ENCODE results near the gene ADSS2.

Gene ADSS2

DNA sequence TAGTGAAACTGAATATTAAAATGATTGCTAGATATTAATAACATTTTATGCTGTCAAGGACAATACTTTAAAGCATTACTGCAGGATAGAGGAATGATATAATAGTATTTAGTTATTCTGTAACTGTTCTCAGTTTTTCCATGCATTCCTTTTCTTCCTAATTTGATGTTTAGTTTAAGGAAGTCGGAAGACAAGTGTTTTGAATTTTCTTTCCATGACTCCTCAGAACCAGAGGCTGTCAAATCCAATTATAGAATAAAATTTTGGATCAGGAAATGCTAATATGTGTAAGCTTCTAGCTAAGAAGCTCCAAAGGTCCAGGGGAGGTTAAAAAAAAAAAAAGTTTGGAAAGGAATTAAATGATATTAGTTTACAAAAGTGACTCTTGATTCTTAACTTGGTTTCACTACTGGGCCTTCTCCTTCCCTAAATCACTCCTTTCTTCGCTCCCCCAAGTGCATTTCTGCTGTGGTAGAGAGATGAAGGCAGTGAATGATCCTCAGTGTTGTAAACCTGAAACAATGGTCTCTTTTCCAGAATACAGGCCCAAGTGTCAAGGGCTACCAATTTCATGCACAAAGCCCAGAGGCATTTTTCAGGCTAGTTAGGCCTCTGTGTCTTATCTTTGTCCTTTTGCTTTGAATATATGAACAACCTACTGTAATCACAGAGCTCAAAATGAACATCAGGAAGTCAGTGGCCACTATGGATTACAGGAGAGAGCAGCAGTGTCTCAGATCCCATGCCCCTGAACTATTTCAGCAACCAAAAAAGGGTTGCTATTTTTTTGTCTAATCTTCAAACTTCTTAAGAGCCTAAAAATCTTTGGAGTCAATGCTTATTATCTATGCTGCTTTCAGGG lies 6.2 kb downstream of the ADSS2 start:
- no peak for DNase-seq

DNA sequence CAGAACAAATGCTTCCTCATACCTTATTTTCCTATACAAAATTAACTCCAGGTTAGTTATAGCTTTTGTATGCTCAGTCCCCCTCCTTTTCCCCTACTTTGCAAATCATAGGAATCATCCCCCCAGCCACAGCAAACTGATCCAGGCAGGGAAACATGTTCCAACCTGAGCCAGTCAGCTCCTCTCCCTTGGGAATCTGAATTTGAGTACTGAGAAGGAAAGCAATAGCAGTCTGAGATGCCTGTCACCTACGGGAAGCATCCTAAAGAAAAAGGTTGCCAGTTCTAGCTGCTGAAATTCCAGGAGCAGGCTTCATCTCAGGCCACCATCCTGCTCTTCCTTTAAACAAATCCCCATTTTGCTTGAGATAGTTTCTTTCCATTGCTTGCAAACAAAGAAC lies 6.9 kb downstream of the ADSS2 start:
- DNase-seq = no peak

- DNase-seq = no peak
Observed at GRCh38 chr1:244442850-244443249, 8.9 kb downstream of the ADSS2 start.

DNA sequence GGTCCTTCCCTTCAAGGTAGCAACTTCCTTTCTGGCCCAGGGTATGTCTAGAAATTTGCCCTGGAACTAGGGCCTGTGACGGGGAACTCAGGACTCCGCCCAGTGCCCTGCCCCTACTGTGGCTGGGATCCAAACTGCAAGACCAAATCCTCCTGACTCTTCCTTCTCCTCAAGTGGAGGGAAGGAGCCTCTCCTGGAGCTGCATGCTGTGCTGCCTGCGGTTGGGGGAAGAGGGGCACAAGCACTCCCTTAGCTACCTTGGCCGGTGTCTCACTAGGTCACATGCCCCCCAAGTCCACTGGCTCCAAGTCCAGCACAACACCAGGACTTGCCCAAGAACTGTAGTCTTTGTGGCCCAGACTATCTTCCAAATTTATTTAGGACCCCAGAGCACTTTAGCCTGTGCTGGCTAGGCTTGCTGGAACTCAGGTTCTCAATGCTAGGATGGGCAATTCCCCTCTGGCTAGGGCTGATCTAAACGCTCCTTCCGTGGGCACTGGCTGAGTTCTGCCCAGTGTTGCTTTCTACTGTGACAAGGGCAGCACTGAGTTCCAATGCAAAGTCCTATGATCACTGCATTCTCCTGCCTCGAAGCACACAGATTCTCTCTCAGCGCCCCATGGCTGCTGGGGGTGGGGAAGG lies 12.2 kb downstream of the ADSS2 start:
- no peak for DNase-seq

- DNase-seq = no peak
Observed at GRCh38 chr1:244437086-244437468, 14.6 kb downstream of the ADSS2 start.

- DNase-seq = no peak
Observed at GRCh38 chr1:244436336-244437085, 15.2 kb downstream of the ADSS2 start.

DNA sequence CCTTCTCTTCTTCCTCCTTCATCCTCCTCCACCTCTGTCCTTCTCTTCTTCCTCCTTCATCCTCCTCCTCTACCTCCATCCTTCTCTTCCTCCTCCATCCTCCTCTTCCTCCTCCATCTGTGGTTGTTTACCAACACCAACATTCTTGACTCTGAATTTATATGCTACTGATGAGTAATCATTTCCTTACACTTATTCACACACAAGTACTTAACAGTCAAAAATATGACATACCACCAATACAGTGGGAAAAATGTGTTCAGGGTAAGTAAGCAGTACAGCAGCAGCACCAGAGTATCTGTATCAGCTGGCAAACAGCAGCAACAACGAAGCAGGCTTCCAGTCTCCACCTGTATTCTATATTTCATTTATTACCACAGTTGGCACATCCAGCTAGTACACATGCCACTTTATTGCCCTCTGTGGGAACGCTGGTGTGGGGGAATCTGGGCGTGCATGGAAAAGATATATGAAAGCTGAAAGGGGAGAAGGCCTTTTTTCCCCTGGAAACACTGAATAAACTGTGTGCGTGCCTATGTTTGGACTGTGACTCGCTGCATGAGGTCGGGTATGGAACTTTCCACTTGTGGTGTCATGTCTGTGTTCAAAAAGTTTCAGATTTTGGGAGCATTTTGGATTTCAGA lies 16.0 kb downstream of the ADSS2 start:
- DNase-seq = no peak

DNA sequence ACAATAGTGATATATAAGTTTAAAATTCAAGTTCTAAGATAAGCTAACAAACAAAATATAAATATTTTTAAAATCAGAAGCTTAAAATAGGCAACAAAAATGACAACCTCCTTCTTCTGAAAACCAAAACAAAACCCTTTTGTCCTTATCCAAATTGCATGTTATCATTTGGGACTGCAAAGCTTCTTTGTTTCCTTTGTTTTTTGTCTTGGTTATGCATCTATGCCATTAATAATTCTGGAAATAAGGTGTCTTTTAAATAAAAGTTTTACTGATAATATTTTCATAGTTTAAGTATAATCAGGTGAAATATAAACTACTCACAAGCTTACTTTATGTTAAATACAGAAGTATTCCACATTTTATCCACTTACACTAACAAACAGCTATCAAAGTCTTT lies 20.5 kb downstream of the ADSS2 start:
- DNase-seq = no peak

DNA sequence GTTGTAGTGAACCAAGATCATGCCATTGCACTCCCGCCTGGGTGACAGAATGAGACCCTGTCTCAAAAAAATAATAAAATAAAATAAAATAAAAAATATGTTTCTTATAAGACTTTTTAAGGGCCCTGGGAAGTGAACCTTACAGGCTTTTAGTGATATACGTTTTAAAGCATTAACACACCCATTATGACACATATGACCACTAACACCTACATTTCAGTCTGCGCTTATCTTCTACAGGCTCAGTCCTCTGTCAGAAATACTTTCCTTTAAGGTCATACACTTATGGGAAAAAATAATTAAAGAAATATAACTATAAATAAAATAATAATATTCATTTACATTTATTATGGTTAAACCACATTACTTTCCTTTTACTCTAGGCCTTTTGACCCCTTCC lies 21.9 kb downstream of the ADSS2 start:
- no peak for DNase-seq

DNA sequence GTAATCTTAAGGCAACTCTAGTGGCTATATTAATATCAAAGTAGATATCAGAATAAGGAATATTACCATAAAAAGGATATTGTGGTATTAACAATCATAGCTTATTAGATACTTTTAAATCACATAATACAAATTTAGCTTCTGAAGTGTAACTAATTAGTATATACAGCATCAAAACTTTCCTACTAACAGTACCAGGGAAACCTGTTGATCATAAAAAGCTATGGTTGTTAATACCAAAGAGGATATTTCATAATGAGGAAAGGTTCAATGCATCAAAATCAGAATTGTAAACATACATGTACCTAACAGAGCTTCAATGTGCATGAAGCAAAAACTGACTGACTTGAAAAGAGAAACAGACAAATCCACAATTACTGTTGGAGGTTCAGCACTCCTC lies 24.1 kb downstream of the ADSS2 start:
- DNase-seq = no peak

GRCh38 chr1:244424649-244425334 lies 26.9 kb downstream of the ADSS2 start:
- no peak for DNase-seq

GRCh38 chr1:244422174-244422573 lies 29.5 kb downstream of the ADSS2 start:
- no peak for DNase-seq

DNA sequence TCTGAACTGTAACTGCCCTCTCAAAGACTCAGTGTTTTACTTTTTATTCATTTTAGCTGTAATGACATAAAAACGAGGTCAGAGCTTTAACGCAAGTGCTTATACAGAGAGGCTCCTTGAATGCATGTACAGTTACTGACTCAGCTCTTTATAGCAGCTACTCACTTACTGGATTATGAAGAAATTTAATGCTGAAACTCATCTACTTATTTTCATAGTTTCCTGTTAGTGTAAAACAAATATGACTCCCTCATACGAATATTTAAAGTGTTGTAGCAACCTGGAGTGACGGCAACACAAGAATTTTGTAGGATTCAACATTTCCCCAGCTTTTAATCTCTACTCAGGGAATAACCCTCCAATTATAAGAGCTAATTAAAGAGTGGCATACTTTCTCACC lies 32.7 kb downstream of the ADSS2 start:
- no peak for DNase-seq

DNA sequence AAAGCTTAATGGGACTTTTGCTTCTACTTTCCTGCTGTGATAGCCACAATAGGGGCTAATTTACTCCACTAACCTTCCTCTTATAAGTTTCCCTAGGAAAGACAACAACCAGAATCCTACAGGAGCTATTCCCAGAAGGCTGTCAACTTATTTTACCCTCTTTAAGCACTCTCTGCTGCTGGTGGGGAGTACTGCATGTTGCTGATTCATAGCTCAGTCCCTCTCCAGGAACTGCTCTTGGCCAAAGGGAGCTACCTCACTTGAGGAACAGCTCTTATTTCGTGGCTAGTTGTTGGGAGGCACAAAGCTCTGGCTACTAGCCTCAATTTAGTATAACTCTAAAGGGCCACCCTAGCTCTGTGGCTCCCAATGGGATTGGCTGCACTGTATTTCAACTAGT lies 37.2 kb downstream of the ADSS2 start:
- no peak for DNase-seq

DNA sequence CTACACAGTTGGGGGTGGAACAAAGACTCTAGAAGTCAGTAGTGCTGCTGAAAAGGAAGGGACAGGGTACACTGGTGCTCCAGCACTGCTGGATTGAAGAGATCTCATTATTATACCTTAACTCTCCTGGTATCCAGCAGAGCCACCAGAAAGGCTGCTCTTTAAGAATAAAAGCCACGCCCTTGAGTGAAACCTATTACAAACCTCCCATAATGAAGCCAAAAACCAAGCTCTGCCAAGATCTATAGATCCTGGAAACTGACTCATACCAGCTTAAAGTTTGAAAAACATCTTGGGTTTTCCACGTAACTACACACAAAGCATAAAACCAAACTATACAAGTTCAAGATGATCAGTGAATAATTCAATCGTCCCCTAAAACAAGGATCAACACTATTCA lies 38.0 kb downstream of the ADSS2 start:
- no peak for DNase-seq

DNA sequence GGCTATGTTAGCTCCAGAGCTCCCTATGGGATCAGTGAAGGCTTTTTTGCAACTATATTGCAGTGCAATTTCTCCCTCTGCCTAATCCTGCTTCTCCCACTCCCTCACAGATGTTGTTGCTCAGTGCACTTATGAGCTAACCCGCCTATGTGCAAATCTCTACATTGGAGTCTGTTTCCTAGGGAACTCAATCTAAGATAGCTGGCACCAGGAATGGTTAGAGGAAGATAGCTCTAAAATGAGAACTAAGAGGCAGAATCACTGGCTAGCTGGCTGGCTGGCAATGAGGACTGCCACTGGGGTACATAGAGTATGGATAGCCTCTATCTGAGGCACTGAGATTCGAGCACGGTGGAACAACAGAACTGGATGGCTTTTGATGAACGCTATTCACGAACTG lies 39.5 kb downstream of the ADSS2 start:
- no peak for DNase-seq

- DNase-seq = no peak
Observed at GRCh38 chr1:244409701-244410100, 42.0 kb downstream of the ADSS2 start.

DNA sequence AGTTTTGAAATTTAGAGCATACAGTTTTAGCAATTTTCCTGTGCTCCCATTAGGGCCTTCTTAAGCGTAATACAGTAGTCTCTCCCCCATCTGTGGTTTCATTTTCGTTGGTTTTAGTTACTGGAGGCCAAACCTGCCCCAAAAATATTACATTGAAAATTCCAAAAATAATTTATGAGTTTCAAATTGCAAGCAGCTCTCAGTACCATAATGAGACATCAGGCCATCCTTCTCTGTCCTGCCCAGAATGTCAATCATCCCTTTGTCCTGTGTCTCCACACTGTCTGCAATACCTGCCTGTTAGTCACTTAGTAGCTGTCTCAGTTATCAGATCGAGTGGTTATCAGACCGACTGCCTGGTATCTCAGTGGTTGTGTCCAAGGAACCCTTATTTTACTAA lies 45.4 kb downstream of the ADSS2 start:
- no peak for DNase-seq

DNA sequence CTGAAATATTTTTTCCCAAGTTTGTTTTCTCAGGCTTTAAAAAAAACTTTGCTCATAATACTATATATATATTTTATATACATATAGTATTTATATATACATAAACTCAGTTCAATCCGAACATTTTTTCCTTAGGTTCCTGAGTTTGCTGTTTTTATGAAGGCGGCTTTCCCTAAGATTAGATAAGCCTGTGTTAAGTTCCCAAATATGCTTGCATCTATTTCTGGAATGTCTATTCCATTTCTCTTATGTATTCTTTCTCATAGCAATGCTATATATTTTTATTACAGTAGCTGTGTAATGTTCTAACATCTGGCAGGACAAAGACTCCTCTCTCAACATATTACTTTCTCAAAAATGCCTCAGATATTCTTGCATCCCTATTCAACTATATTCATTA lies 45.9 kb downstream of the ADSS2 start:
- no peak for DNase-seq

GRCh38 chr1:244403431-244403830 lies 48.3 kb downstream of the ADSS2 start:
- DNase-seq = no peak

DNA sequence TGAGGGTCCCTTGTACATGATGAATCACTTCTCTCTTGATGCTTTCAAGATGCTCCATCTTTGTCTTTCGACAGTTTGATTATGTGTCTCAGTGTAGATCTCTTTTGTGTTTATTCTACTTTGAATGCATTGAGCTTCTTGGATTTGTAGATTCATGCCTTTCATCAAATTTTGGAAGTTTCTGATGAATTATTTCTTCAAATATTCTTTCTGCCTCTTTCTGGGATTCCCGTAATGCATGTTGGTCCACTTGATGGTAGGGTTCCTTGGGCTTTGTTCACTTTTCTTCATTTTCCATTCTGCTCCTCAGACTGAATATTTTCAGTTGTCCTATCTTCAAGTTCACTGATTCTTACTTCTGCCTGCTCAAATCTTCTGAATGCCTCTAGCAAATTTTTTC lies 50.7 kb downstream of the ADSS2 start:
- DNase-seq = no peak

DNA sequence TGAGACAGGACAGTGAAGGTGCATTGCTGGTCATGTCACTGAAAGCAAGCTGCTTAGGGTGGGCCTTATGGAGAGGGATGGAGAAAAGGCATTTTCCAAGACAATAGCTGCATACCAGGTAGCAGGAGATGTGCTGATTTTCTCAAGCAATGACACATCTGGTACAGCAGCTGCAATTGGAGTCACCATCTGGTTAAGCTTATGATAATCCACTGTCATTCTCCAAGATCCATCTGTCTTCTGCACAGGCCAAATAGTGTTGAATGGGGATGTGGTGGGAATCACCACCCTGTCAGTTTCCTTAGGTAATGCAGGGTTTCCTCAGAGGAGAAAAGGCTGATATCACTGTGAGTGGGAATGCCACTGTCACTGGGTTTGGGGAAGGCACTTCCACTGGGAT lies 54.6 kb downstream of the ADSS2 start:
- DNase-seq = no peak

DNA sequence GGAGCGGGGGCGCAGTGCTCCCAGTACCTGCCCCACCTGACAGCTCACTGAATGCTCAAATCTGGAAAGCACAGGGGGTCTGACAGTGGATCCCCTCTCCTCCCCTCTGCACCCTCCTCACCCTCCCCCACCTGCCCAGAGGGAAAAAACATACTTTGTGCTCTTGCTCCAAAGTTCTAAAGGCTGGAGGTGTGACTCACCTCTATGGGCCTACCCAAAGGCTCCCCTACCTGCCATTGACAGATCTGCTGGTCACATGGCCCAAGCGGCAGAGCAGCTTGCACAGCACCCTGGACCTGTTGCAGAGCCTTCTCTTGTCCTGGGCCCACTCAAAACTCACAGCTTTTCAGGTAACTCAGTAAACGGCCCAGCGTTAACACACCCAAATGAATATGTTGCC lies 55.7 kb downstream of the ADSS2 start:
- DNase-seq = no peak
